Measurements from ENCODE around the gene VARS2.

GRCh38 chr6:30970946-30971345, 56.9 kb downstream of the VARS2 start:
- TF ChIP-seq CTCF (IDR thresholded peaks at IDR 0.05) (no peak), POLR2A (IDR thresholded peaks at IDR 0.05) (no peak)
